NB4 (cell line): ENCODE measurements around the gene MDGA2.
A peak's percentile ranks its signal among the peaks of the same experiment; 100 is the strongest.

ENCODE experiments used
- DNase-seq: peaks from one replicate; pipeline ENCODE4 v3.0.0; 2010; ENCODE audit warnings: low read depth
- H3K4me3 ChIP-seq: one replicate; pipeline ENCODE4 v1.5.1; 2011; ENCODE audit warnings: mild to moderate bottlenecking, low read depth, low read length, moderate library complexity
- MYC ChIP-seq: IDR thresholded peaks from 2 replicates; pipeline ENCODE4 v1.6.1; 2011; ENCODE audit warnings: low read depth, low read length
- POLR2A ChIP-seq: IDR thresholded peaks from 2 replicates; pipeline ENCODE4 v1.6.1; 2011; ENCODE audit warnings: mild to moderate bottlenecking; ENCODE audit not compliant: insufficient read length; ENCODE audit errors: extremely low read depth
- TF ChIP-seq, protein P1 (sequence below): IDR thresholded peaks from 2 replicates; pipeline ENCODE4 v1.6.1; 2011; ENCODE audit warnings: low read depth, low read length
- TF ChIP-seq, protein P2 (sequence below): IDR thresholded peaks from one replicate; pipeline ENCODE4 v1.5.1; 2012; ENCODE audit warnings: low read depth, low read length

Gene MDGA2

GRCh38 chr14:47264842-47265241 lies 410.6 kb downstream of the MDGA2 start:
- no peak for DNase-seq
- H3K4me3 ChIP-seq: no peak overlapping the region
- TF ChIP-seq MYC (no peak), POLR2A (no peak)
- TF ChIP-seq, protein P1, sequence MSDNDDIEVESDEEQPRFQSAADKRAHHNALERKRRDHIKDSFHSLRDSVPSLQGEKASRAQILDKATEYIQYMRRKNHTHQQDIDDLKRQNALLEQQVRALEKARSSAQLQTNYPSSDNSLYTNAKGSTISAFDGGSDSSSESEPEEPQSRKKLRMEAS: no peak
- TF ChIP-seq, protein P2, sequence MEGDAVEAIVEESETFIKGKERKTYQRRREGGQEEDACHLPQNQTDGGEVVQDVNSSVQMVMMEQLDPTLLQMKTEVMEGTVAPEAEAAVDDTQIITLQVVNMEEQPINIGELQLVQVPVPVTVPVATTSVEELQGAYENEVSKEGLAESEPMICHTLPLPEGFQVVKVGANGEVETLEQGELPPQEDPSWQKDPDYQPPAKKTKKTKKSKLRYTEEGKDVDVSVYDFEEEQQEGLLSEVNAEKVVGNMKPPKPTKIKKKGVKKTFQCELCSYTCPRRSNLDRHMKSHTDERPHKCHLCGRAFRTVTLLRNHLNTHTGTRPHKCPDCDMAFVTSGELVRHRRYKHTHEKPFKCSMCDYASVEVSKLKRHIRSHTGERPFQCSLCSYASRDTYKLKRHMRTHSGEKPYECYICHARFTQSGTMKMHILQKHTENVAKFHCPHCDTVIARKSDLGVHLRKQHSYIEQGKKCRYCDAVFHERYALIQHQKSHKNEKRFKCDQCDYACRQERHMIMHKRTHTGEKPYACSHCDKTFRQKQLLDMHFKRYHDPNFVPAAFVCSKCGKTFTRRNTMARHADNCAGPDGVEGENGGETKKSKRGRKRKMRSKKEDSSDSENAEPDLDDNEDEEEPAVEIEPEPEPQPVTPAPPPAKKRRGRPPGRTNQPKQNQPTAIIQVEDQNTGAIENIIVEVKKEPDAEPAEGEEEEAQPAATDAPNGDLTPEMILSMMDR: no peak

GRCh38 chr14:47262801-47263200 lies 412.6 kb downstream of the MDGA2 start:
- no peak for TF ChIP-seq MYC
- TF ChIP-seq, protein P2: no peak
- no peak for TF ChIP-seq POLR2A
- TF ChIP-seq, protein P1: no peak
- DNase-seq: no peak
- H3K4me3 ChIP-seq: no peak overlapping the region

DNA sequence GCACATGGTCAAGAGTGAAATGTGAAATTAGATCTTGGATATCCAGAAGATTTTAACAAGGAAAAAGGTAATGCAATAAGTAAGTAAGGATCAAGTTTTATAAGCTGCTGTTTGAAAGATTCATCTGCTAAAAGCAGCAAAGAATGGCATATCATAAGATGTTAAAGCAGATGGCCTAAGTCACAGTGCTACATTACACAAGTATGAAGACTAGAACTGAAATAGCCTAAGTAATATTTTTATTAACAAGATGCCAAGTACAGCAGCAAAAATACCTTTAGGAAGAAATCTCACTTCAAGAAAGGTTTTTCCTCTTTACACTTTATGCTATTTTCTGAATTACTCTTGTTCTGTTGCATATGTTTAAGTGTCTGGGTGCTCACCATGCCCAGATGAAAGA lies 414.1 kb downstream of the MDGA2 start:
- TF ChIP-seq, protein P1: no peak
- TF ChIP-seq MYC (no peak), POLR2A (no peak)
- TF ChIP-seq, protein P2: no peak
- DNase-seq: no peak
- H3K4me3 ChIP-seq: no peak overlapping the region

- TF ChIP-seq, protein P1: no peak
- H3K4me3 ChIP-seq: no peak overlapping the region
- DNase-seq: no peak
Observed at GRCh38 chr14:47259796-47260195, 415.6 kb downstream of the MDGA2 start.

GRCh38 chr14:47257013-47257412 lies 418.4 kb downstream of the MDGA2 start:
- H3K4me3 ChIP-seq: no peak overlapping the region
- TF ChIP-seq, protein P1: no peak
- TF ChIP-seq MYC (no peak), POLR2A (no peak)
- TF ChIP-seq, protein P2: no peak
- no peak for DNase-seq

GRCh38 chr14:47252802-47253201 lies 422.6 kb downstream of the MDGA2 start:
- no peak overlapping the region for H3K4me3 ChIP-seq
- peak; percentile 1 for DNase-seq
- TF ChIP-seq, protein P2: no peak
- TF ChIP-seq POLR2A: no peak
- no peak for TF ChIP-seq MYC
- TF ChIP-seq, protein P1: no peak
